ENCODE measurements around the gene GRIA3.

The GRIA3 gene

GRCh38 chrX:123184219-123184865 lies at the start of gene GRIA3:
Gene GRIA3, plus strand, starts transcription at chrX:123184278. Its CDS starts 258 bp downstream, at chrX:123184536.
- peak; percentile 28 for DNase-seq

- DNase-seq = peak; percentile 42
These were observed 45.6 kb upstream of the GRIA3 start for GRCh38 chrX:123138473-123138872.

- no peak for DNase-seq
These were observed 43.6 kb upstream of the GRIA3 start for GRCh38 chrX:123140454-123140853.

- no peak for DNase-seq
These were observed 43.2 kb upstream of the GRIA3 start for GRCh38 chrX:123140904-123141303.

GRCh38 chrX:123153846-123154335 lies 30.2 kb upstream of the GRIA3 start:
- DNase-seq = peak; percentile 36

- peak; percentile 27 for DNase-seq
These were observed 28.8 kb upstream of the GRIA3 start for GRCh38 chrX:123155327-123155726.

- DNase-seq = no peak
These were observed 26.5 kb upstream of the GRIA3 start for GRCh38 chrX:123157586-123157985.

GRCh38 chrX:123159403-123159802 lies 24.7 kb upstream of the GRIA3 start:
- DNase-seq = no peak

- DNase-seq = no peak
These were observed 16.5 kb upstream of the GRIA3 start for GRCh38 chrX:123167621-123168020.

- DNase-seq = no peak
These were observed 14.7 kb upstream of the GRIA3 start for GRCh38 chrX:123169247-123169901.

GRCh38 chrX:123170546-123170945 lies 13.5 kb upstream of the GRIA3 start:
- no peak for DNase-seq

- DNase-seq = peak; percentile 47
These were observed 12.3 kb upstream of the GRIA3 start for GRCh38 chrX:123171781-123172180.

GRCh38 chrX:123172869-123173268 lies 11.2 kb upstream of the GRIA3 start:
- DNase-seq = no peak

GRCh38 chrX:123173833-123174232 lies 10.2 kb upstream of the GRIA3 start:
- no peak for DNase-seq

GRCh38 chrX:123175366-123176122 lies 8.5 kb upstream of the GRIA3 start:
- no peak for DNase-seq

GRCh38 chrX:123181233-123181914 lies 2.7 kb upstream of the GRIA3 start:
- no peak for DNase-seq

GRCh38 chrX:123184866-123185276 lies 793 bp downstream of the GRIA3 start:
- peak; percentile 33 for DNase-seq

GRCh38 chrX:123185721-123186120 lies 1.6 kb downstream of the GRIA3 start:
- DNase-seq = no peak

GRCh38 chrX:123186801-123187200 lies 2.7 kb downstream of the GRIA3 start:
- DNase-seq = no peak

GRCh38 chrX:123188081-123188480 lies 4.0 kb downstream of the GRIA3 start:
- DNase-seq = peak; percentile 29

GRCh38 chrX:123189338-123189737 lies 5.3 kb downstream of the GRIA3 start:
- no peak for DNase-seq

- DNase-seq = no peak
These were observed 6.0 kb downstream of the GRIA3 start for GRCh38 chrX:123190096-123190495.

- DNase-seq = no peak
These were observed 9.0 kb downstream of the GRIA3 start for GRCh38 chrX:123193101-123193500.
